SIG-M5 treated with dmso at 0.1 percent for 504 hours (cell line): ENCODE measurements around the gene JPH3.

Source experiments
- DNase-seq: peaks from one replicate; lab custom pipeline; 2025; ENCODE audit not compliant: unreplicated experiment; lab: John Stamatoyannopoulos, UW

The JPH3 gene

DNA sequence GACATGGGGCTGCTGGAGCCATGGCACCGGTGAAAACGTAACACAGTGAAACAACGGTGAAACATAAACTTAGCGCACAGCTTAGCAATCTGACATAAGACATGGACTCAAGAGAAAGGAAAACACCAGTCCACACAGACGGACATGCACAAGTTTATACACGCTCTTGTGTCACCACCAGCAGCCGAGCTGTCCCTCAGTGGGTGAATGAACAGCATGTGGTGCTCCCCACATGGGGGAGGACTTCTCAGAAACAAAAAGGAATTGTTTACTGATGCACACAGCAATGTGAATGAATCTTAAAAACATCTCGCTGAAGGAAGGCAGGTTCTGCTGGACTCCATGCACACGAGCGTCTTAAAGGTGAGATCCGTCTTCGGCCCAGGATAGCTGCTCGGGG, 129.3 kb downstream of the JPH3 start:
- no peak for DNase-seq

DNA sequence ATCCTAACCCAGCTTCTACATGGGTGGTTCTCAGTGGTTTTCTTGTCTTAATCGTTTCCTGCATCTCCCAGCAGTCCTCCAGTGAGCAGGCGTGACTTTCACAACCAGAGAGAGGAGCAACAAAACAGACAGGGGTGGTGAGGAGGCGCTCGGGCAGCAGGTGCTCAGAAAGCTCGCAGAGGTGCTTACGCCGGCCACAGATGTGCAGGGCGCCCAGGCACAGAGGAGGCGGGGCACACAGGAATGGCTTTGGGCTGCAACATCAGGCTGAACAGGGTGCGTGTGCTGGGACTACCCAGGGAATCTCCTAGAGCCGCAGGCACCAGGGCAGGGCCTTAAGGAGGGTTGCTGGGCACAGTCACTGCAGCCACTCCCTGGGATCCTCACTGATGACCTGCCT, 130.9 kb downstream of the JPH3 start:
- no peak for DNase-seq

DNA sequence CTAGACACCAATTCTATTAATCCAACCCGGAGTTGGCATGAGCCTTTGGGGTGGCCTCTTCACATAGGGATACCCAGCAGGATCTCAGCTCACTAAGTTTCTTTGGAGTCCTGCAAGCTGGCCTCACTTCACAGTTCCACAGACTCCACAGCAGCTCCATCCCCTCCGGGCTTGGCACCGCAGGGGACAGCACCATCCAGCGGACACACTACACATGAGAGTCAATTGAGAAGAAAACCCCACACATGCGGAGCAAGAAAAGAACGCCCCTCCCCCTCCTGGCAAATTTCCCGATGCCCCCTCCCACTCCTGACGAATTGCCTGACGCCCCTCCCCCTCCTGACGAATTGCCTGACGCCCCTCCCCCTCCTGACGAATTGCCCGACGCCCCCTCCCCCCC, 132.3 kb downstream of the JPH3 start:
- no peak for DNase-seq

DNA sequence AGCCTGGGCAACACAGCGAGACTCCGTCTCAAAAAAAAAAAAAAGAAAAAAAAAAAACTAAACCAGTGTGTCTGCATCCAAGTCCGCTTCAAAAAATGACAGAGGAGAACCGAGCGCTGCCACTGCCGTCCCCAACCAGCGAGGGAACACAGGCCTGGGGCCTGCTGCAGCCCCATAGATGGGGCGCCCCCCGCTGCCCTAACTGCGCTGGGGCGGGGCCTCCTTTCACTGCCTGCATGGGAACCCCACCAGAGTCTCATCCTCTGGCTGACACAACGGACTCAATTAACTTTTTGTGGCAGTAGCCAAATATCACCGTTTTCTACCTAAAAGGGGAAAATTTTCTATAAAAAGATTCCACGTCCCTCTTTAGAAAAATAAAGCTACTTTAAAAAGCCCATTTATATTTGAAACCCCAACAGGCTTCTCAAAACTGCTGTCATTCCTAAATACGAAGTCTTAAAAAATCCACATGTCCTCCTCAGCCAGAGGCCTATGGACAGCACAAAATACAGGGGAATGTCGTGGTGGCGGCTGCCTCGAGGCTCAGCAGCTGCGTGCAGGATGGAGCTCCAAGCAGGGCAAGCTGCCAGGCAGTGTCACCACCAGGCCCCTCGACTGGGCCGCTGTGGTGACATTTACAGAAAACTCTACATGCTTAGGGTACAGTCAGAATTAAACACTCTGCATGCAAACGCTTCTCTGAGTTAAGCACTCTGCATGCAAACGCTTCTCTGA, 133.1 kb downstream of the JPH3 start:
- no peak for DNase-seq

DNA sequence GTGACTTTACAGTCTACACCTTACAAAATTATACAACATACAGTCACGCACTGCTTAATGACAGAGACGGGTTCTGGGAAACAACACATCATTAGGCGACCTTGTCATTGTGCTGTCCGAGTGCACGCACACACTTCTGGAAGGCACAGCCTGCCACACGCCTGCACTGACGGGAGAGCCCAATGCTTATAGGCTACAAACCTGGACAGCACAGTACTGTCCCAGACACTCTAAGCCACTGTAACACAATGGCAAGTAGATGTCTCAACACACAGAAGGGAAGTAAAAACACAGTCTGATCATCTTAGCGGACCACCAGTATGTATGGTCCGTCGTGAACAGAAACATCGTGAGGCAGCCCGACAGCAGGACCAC, 133.7 kb downstream of the JPH3 start:
- no peak for DNase-seq

DNA sequence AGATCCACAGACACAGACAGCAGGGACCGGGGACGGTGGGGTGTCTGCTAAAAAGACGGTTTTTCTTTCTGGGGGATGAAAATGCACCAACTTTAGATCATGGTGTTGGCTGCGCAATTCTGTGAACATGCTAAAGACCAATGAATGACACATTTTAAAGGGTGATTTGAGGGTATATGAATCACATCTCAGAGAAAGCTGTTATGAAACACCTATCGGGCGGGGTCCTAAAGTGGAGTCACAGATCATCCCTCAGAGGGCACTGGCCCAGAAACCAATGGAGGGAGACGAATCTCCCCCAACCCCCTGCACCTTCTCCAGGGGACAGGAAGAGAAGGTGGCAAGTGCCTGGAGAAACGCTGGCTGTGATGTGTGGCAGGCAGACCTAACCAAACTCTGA, 137.5 kb downstream of the JPH3 start:
- no peak for DNase-seq

DNA sequence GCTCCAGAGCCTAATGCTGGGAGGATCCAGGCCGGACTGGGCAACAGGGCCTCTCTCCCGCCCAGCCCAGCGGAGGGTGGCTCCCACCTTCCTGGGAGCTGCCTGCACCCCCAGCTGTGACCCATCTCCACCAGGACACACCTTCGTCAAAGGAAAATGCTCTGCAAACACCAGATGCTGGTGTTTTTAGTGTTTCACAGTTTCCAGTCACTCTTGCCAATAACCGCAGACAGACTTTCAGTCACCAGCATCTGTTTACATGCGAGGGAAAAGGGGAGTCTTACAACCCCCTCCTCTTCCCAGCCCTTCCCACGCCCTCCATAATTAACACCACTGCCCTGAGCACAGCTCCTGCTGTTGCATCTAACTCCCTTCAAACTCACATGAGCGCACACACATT, 138.1 kb downstream of the JPH3 start:
- no peak for DNase-seq

DNA sequence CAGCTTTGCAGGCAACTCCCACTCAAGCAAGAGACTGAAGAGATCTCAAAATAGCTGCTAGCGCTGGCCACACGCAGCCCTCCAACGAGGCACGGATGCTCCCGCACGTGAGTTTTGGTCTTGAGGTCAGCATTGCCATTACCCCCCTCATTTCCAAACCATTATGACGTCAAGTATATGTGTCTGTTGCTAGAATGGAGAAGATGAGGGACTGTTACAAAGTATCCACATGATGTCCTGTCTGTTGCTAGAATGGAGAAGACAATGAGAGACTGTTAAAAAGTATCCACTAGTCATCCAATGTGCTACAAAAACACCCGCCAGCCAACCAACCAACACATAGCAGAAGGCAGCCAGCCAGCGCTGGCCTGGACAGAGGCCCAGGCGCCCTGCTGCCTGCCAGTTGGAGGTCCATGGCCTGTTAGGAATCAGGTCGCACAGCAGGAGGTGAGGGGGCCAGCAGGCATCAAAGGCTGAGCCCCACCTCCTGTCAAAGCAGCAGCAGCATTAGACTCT, 138.7 kb downstream of the JPH3 start:
- no peak for DNase-seq

DNA sequence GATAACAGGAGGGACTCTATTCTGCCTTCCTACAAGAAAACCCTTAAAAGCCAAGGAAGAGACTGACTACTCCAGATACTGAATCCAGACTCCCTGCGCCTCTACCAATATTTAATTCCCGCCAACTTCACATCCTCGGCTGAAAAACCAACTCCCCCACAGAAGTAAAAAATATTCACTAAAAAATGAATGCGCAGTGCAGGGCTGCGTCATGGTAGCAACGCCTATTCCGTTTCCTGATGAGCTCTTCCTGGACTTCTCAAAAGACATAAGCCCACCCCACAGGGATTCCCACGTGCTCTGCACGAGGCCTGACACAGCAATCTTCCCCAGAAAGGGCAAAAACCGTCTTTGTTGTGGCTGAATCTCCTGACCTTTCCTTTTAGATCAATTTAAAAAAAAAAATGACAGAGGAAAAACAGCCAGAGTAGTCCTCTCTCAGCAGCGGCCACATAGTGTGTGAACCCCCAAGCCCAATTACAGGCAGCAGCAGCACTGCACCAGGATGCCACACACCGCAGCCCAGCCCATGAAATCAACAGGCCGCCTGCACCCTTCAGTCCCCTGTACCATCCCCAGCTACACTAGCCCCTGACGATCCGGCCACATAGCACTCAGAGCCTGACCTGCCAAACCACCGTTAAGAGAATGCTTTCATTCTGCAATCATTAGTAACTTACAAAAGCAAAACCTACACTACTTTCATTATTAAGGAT, 139.6 kb downstream of the JPH3 start:
- DNase-seq: no peak

DNA sequence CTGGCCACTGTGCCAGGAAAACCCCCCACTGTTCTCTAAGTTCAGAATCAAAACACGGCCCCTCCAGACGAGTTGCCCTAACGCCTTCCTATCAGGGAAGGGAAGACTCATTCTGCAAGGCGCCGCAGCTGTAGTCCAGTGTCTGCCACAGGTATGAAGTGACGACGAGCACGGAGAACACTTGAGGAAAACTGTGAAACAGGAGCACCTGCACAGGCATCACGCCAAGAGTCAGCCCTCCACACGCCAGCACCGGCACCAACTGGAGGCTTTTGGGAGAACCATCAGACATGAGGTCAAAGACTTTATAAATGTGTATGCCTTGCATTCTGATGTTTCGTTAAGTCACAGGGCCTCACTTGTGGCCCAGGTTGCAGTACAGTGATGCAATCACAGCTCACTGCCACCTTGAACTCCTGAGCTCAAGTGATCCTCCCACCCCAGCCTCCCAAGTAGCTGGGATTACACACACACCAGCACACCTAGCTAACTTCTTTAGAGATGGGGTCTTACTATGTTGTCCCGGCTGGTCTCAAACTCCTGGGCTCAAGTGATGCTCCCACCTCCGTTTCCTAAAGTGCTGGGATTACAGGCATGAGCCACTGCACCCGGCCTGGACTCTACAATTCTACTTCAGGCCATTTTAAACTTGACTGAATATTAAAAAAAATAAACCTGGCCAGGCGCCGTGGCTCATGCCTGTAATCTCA, 140.6 kb downstream of the JPH3 start:
- DNase-seq: no peak

DNA sequence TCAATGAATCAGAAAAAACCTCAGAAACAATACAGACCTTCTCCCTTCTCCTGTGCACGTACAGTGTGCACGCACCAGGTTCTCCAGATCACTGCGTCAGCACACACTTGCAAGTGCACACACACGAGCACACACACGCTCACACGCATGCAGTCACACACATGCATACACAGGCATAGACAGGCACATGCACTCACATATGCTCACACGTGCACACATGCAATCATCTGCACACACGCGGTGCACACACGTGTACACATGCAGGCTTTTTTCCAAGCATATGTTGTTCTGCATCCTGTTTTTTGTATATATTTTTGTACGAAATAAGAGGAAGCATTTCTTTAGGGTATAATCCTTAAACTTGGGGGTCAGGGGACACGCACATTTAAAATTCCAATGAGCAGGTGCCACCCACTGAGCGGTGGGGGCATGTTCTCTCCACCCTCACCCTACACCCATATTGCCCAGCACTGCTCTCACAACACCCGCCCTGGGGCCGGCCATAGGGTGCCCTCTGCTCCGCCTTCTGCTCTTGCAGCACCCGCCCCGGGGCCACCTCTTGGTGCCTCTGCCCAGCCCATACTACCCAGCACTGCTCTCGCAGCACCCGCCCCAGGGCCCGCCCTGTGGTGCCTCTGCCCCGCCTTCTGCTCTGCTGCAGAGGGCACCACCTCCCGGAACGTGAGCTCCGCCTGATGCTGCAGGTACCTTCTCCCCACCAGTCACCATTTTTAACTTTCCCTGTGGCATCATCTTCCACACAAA, 142.6 kb downstream of the JPH3 start:
- DNase-seq: peak; percentile 41

DNA sequence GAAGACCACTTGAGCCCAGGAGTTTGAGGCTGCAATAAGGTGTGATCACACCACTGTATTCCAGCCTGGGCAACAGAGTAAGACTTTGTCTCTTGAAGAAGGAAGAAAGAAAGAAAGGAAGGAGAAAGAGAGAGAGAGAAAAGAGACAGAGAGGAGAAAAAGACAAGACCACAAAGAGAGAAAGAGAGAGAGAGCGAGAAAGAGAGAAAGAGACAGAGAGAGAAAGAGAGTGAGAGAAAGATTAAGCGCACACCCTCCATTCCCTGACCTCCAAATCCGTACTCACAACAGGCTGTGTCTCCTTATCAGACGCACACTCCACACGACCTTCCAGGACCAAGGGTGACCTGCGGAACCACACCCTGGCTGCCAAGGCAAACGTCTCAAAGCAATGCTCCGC, 143.9 kb downstream of the JPH3 start:
- no peak for DNase-seq
